HFFc6 (cell line): ENCODE data around the gene LILRB3. TPM values are rescaled to one million over a fixed set of nuclear protein-coding genes. Genes with fewer than 3 reads are reported as not detected.
A peak's percentile ranks its signal among the peaks of the same experiment; 100 is the strongest.
"Not testable (repeated sequence)": the region's sequence is repeated elsewhere in the genome, so short reads cannot be mapped to it uniquely, and the experiment has no call there.

ENCODE experiments used
- DNase-seq: peaks from one replicate; pipeline ENCODE4 v3.0.0-alpha.2; 2018
- H3K27ac Mint-ChIP-seq: 2 replicates; pipeline ENCODE4 v1.8.0; 2020; ENCODE audit warnings: mild to moderate bottlenecking, mixed read lengths
- H3K27me3 Mint-ChIP-seq: 2 replicates; pipeline ENCODE4 v1.8.0; 2021; ENCODE audit warnings: mild to moderate bottlenecking, moderate library complexity, mixed read lengths; ENCODE audit not compliant: insufficient read depth
- H3K36me3 Mint-ChIP-seq: 2 replicates; pipeline ENCODE4 v1.8.0; 2021; ENCODE audit warnings: low read depth, mixed read lengths
- H3K4me1 Mint-ChIP-seq: 2 replicates; pipeline ENCODE4 v1.8.0; 2020; ENCODE audit warnings: low read depth, mixed read lengths
- H3K4me3 Mint-ChIP-seq: 2 replicates; pipeline ENCODE4 v1.8.0; 2020; ENCODE audit warnings: mild to moderate bottlenecking, moderate library complexity, mixed read lengths
- H3K9me3 Mint-ChIP-seq: 2 replicates; pipeline ENCODE4 v1.8.0; 2020; ENCODE audit warnings: mild to moderate bottlenecking, mixed read lengths
- long read RNA-seq: library from polyadenylated mRNA; unstranded; transcript quantifications from one replicate; pipeline ENCODE4 v2.0.0, GENCODE V29; 2019
- total RNA-seq, 6 experiments: library from RNA; stranded (reverse); fragmentation: NEBNext Ultra II Directional; extraction: Animal tissue kit (Norgen Biotek cat#: 25700); gene quantifications; 2 replicates in 1 of 6; 3 replicates in 5 of 6; pipeline ENCODE4 v1.2.3, GENCODE V29; 2021
- TF ChIP-seq, protein P1 (sequence below): fragments of 200-600 bp; sonication (generic); IDR thresholded peaks from 2 replicates; pipeline ENCODE4 v1.5.0; 2021; ENCODE audit warnings: antibody characterized with exemption, mild to moderate bottlenecking

The LILRB3 gene
- not detected for total RNA-seq
- long read RNA-seq = 0 reads

DNA sequence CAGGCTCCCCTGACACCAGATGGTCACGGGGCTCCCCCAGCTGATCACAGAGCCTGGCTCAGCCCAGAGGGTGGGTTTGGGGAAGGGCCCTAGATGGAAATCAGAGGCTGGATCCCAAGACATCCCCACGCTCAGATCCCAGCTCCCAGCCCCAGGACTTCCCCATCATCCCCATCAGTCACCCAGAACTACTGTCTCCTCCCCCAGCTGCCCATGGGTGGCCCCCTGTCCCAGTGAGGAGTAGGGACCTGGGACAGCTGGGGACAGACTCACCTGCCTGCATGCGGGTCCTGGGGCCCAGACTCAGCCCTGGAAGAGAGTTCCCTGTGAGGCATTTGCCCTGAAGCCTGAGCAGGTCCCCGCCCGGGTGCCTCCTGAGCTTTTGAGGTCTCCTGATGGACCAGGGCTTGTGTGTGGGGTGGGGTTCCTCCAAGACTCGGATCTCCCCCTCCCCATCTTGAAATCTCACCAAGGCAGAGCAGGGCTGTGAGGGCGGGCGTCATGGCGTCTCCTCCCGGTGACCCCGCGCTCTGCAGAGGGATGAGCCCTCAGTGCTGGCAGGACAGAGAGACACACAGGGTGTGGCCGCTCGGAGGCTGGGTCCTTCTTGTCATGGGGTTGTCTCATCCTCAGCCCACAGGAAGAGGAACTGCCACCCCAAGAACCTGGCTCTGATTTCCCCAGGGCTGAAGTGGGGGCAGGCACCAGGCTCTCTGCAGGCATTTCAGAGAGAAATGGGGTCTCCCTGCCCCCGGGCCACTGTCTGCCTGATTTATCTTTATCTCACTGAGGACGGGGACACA lies at the start of gene LILRB3:
Gene LILRB3 (minus strand): TSS at position 534 of the 803 bp plus-strand sequence. CDS start 31 bp downstream, at position 503.
- not testable (repeated sequence) for H3K27ac Mint-ChIP-seq, H3K4me3 Mint-ChIP-seq, H3K9me3 Mint-ChIP-seq, H3K4me1 Mint-ChIP-seq, DNase-seq, H3K36me3 Mint-ChIP-seq
- H3K27me3 Mint-ChIP-seq = peaks cover 17% of the 10 kb centered on the region

DNA sequence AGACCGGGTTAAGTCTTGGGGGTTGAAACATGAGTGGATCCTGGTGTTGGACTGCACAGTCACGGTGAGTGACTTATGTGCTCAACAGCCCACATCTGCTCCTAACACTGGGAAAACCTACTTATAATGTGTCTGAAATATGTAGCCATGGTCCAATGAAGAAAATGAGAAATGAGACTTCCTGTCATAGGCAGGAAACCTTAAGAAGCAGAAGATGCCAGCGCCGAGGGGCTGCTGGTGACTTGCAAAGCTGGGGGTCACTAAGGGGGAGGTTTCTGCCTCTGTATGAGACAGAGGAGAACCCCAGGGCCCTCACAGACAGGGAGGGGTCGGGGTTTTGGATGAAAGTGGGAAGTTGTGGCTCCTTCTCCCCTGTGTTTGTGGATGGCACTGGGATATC lies 49.4 kb upstream of the LILRB3 start:
- not testable (repeated sequence) for H3K27ac Mint-ChIP-seq, H3K4me1 Mint-ChIP-seq, DNase-seq, H3K36me3 Mint-ChIP-seq, H3K9me3 Mint-ChIP-seq, H3K4me3 Mint-ChIP-seq
- peaks cover 32% of the 10 kb centered on the region for H3K27me3 Mint-ChIP-seq

DNA sequence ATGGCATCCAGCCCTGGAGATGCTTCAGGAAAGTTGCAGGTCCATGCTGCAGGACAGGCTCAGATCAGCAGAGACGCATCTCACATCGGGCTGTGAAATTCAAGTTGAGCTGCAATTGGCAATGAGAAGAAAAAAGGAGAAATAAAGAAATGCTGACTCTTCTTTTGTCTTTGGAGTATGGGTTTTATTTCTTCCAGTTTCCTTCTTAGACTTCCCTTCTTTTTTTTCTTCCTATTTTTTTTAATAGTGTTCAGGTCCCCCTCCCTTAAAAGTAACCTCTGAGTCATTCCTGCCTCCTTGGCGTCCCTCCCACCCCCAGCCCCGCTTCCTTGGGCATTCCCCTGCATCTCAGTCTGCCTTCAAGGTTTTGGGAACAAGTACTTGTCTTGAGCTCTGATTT lies 48.8 kb upstream of the LILRB3 start:
- not testable (repeated sequence) for H3K4me3 Mint-ChIP-seq, H3K9me3 Mint-ChIP-seq, H3K4me1 Mint-ChIP-seq, H3K36me3 Mint-ChIP-seq, H3K27ac Mint-ChIP-seq, DNase-seq
- peaks cover 34% of the 10 kb centered on the region for H3K27me3 Mint-ChIP-seq

DNA sequence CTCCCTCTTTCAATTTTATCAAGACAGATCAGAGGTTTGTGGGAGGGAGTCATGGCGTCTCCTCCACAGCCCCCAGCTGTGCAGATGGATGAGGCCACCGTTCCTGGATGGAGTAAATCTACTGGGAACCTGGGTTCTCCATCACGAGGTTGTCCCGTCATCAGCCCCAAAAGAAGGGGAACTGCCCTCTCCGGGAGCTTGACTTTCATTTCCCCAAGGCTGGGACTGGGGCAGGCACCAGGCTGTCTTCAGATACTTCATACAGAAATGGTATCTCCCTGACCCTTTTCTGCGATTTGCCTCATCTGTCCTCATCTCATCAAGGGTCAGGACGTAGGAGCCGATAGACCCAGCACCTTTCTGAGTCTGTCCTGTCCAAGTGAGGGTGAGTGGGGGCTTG lies 48.3 kb upstream of the LILRB3 start:
- H3K36me3 Mint-ChIP-seq = no peaks in the 10 kb centered on the region
- peaks cover 32% of the 10 kb centered on the region for H3K27me3 Mint-ChIP-seq
- no peak for DNase-seq
- H3K27ac Mint-ChIP-seq = no peak overlapping the region
- H3K4me1 Mint-ChIP-seq = no peaks in the 10 kb centered on the region
- no peak overlapping the region for H3K4me3 Mint-ChIP-seq
- H3K9me3 Mint-ChIP-seq = no peaks in the 10 kb centered on the region
- TF ChIP-seq, protein P1, sequence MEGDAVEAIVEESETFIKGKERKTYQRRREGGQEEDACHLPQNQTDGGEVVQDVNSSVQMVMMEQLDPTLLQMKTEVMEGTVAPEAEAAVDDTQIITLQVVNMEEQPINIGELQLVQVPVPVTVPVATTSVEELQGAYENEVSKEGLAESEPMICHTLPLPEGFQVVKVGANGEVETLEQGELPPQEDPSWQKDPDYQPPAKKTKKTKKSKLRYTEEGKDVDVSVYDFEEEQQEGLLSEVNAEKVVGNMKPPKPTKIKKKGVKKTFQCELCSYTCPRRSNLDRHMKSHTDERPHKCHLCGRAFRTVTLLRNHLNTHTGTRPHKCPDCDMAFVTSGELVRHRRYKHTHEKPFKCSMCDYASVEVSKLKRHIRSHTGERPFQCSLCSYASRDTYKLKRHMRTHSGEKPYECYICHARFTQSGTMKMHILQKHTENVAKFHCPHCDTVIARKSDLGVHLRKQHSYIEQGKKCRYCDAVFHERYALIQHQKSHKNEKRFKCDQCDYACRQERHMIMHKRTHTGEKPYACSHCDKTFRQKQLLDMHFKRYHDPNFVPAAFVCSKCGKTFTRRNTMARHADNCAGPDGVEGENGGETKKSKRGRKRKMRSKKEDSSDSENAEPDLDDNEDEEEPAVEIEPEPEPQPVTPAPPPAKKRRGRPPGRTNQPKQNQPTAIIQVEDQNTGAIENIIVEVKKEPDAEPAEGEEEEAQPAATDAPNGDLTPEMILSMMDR = no peak

DNA sequence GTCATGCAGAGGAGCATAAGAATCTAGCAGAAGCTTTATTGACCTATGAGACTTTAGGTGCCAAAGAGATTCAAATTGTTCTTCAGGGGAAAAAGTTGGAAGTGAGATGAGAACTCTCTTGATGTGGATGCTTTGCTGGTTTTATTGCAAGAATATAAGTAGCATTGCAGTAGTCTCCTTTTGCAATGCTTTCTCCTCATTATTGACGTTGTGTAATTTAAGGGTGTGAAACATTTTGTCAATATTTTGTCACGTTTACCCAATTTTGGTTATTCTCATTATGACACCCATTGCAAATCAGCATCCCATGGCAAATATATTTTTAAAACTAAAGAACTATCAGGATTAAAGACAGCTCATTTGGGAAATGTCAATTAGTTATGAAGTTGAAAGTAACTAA lies 46.1 kb upstream of the LILRB3 start:
- no peak overlapping the region for H3K27ac Mint-ChIP-seq
- peaks cover 25% of the 10 kb centered on the region for H3K27me3 Mint-ChIP-seq
- DNase-seq = no peak
- no peak overlapping the region for H3K4me3 Mint-ChIP-seq
- TF ChIP-seq, protein P1 = no peak
- H3K9me3 Mint-ChIP-seq = no peaks in the 10 kb centered on the region
- H3K4me1 Mint-ChIP-seq = no peaks in the 10 kb centered on the region
- H3K36me3 Mint-ChIP-seq = no peaks in the 10 kb centered on the region

DNA sequence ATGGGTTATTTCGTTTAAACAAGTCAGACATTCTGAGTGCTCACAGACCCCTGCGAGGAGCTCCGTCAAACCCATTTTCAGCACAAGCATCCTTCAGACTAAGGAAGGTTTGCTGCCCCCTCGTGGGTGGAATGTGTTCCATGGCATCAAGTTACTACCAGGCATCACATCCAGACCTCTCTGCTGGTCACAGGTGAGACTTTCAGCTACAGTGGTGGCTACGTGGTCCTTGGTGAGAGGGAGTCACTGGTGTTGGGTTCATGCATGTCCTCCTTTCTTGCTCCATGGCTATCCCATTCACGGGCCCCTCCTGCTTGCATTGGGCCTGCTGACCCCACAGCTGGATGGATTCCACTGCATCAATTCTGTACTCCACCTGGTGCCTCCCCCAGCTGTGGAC lies 43.3 kb upstream of the LILRB3 start:
- H3K27ac Mint-ChIP-seq = no peak overlapping the region
- no peaks in the 10 kb centered on the region for H3K4me1 Mint-ChIP-seq
- H3K36me3 Mint-ChIP-seq = no peaks in the 10 kb centered on the region
- DNase-seq = peak; percentile 37
- TF ChIP-seq, protein P1 = peak; percentile 91
- H3K27me3 Mint-ChIP-seq = peaks cover 14% of the 10 kb centered on the region
- no peak overlapping the region for H3K4me3 Mint-ChIP-seq
- H3K9me3 Mint-ChIP-seq = no peaks in the 10 kb centered on the region

DNA sequence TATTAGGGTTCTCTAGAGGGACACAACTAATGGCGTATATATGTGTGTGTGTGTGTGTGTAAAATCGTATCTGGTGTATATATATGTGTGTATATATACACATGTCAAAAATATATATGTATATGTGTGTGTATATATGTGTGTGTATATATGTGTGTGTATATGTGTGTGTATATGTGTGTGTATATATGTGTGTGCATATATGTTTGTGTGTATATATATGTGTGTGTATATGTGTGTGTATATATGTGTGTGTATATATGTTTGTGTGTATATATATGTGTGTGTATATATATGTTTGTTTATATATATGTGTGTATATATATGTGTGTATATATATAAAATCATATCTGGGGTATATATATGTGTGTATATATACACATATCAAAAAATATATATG lies 39.7 kb upstream of the LILRB3 start:
- H3K27me3 Mint-ChIP-seq = peaks cover 30% of the 10 kb centered on the region

More for the DNA sequence above, 39.7 kb upstream of the LILRB3 start:
- Mint-ChIP-seq H3K36me3 (no peaks in the 10 kb centered on the region), H3K9me3 (no peaks in the 10 kb centered on the region), H3K4me3 (no peak overlapping the region), H3K4me1 (no peaks in the 10 kb centered on the region), H3K27ac (no peak overlapping the region)
- DNase-seq = no peak
- TF ChIP-seq, protein P1 = no peak
